Measurements from ENCODE around the gene PPARD.

PPARD gene

DNA sequence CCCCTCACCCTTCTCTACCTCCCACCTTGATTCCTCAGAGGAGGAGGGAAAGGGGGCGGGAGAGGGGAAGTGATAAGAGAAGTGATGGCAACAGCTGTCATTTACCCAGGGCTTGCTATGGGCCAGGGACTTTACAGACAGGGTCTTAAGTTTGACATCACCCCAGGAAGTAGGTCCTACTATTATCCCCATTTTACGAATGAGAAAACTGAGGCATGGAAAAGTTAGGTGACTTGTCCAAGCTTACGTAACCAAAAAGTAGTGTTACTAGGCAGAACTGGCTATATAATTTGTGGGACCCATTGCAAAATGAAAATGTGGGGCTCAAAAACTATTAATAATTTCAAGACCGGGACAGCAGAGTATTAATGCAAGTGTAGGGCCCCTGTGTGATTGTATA, 99.3 kb downstream of the PPARD start:
- DNase-seq (ENCODE audit: low spot score) = no peak

- DNase-seq (ENCODE audit: low spot score) = no peak
Measured at GRCh38 chr6:35442693-35443092, 100.3 kb downstream of the PPARD start.

- no peak for DNase-seq (ENCODE audit: low spot score)
Measured at GRCh38 chr6:35443341-35444030, 101.1 kb downstream of the PPARD start.

DNA sequence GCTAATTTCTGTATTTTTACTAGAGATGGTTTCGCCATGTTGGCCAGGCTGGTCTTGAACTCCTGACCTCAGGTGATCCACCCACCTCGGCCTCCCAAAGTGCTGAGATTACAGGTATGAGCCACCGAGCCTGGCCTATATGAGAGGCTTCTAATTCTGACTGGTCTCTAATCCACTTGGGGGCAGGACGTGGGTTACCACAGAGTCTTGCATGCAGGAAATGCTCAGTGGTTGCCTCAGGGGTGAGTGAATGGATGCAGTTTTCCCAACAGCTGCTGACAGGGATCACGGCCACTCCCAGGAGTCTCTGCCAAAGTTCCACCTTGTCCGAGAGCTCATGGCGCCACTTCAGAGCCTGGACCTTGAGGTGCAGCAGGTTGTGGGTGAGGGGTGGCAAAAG, 103.3 kb downstream of the PPARD start:
- DNase-seq (ENCODE audit: low spot score) = no peak

DNA sequence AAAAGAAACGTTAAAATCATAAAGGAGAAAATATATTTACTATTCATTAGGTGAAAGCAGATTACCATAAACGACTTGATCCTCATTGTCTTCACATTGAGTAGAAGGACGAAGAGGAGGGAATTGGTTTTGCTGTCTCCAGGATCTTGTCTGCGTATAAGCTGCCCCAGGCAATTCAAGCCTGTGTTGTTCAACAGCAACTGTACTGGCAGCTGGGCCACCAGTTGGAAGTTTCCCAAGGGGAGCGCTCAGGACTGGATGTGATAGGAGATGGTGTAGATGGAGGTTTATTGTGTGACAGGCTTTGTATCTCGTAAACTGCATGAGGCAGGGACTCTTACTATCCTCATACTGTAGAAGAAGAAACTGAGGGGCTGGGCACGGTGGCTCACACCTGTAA, 105.8 kb downstream of the PPARD start:
- DNase-seq (ENCODE audit: low spot score) = no peak

DNA sequence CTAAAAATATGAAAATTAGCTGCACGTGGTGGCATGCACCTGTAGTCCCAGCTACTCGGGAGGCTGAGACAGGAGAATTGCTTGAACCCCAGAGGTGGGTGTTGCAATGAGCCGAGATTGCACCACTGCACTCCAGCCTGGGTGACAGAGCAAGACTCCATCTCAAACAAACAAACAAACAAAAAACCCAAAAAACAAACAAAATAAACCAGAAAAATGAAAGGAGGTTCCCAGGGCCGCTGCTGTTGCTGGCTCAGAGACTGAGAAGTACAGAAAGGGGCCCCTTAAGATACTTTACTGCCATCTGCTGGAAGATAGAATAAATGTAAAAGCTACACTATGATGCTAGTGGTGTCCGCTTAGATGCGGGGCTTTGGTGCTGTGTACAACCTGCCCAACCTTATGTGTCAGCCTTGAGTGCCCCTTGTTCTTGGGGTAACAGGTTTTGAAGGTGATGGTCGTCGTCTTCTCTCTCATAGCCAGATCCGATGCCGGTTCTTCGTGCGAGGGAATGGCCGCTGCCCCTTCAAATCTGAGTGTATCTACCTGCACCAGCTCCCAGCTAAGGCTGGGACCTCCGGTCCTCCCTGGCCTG, 107.0 kb downstream of the PPARD start:
- peak; percentile 84 for DNase-seq (ENCODE audit: low spot score)

- no peak for DNase-seq (ENCODE audit: low spot score)
Measured at GRCh38 chr6:35451354-35452182, 109.2 kb downstream of the PPARD start.

DNA sequence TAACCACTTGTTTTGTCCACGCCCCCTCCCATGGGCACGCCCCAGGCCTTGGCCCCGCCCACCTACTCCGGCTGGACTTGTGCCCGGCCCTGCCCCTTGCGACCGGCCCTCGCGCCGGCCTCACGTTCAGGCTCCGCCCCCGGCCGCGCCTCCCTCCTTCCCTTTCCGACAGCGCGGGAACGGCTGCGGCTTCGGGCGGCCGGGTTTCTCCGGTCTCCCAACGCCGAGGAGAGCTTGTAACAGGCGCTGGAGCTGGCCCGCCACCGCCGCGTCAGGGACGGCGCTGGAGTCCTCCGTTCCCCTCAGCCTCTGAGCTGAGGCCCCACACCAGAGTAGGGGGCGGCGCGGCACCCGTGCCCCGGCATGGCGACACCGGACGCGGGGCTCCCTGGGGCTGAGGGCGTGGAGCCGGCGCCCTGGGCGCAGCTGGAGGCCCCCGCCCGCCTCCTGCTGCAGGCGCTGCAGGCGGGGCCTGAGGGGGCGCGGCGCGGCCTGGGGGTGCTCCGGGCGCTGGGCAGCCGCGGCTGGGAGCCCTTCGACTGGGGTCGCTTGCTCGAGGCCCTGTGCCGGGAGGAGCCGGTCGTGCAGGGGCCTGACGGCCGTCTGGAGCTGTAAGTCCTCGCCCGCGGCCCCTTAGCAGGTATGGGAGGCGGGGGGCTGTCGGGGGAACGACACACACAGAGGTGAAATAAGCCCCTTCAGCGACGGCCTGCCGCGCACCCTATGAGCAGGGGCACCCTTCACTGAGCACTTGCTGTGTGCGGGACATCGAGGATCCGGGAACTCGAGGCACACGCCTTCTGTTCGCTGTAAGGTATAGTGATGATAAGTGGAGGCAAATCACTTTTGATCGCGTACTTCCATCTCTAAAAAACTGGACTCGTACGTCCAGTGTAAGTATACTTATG, 110.1 kb downstream of the PPARD start, which contains the start of gene FANCE:
Gene FANCE, plus strand, starts transcription at position 156 of the 908 bp plus-strand sequence. Its CDS starts 208 bp downstream, at position 364.
- DNase-seq (ENCODE audit: low spot score) = peak; percentile 75

DNA sequence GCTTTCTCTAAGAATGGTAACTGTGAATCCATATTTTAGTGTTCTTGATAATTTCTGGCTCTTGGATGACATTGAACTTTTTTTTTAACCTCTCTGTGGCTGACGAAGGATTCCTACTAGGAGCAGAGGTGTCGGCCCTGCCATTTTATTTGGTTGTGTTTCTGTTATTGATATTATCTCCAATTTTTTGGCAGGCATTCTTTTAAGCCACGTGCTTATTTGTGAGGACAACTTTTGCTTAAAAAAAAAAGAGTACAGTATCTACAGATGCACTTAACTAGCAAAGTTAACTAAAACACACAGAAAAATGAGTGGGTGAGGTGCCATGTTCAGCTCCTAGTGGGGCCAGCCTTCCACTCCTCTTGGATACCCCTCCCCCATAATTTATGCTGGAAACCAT, 110.9 kb downstream of the PPARD start:
- DNase-seq (ENCODE audit: low spot score) = no peak

DNA sequence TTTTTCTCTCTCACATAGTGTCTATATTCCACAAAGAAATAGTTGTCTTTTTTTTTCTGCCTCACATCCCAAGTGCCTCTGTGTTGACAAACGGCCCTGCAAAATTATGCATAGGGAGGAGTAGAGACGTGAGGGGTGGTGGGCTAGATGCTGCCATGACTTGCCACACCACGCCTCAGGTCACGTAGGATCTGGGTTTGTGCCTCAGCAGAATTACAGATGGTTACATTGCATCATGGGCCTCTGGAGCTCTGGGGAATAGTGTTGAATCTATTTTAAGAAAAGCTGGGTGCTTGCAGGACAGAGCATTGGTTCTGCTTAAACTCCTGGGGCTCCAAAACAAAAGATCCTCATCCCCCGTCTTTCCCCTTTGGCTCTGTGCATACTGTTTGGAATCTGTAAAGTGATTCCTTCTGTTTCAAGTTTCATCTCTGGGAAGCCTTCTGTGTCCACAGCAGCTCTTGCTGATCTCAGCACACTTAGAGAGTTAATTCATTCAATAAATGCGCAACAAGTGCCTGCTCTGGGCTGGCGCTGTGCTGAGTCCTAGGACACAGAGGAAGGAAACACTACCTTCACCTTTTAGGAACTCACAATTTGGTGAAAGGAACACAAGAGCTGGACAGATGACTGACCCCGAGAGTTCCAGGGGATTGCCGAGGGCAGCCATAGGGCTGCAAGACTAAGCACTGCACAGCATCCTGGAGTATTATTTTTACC, 112.2 kb downstream of the PPARD start:
- no peak for DNase-seq (ENCODE audit: low spot score)

GRCh38 chr6:35457907-35458306, 115.5 kb downstream of the PPARD start:
- DNase-seq (ENCODE audit: low spot score) = no peak

DNA sequence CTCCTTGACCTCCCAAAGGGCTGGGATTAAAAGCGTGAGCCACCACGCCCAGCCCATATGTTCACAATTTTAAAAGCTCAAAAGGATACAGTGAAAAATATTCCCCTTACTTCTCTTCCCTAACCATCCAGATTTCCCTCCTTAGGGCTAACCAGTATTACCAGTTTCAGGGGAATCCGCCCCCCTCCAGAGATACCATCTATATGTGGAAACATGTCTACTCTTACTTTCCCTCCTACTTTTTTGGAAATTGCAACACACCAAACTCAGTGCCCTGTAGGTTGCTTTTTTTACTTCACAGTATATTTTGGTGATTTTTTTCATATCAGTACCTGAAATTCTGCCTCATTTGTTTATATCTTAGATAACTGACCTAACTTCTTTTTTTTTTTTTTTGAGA, 118.9 kb downstream of the PPARD start:
- DNase-seq (ENCODE audit: low spot score) = no peak

- no peak for DNase-seq (ENCODE audit: low spot score)
Measured at GRCh38 chr6:35463292-35463691, 120.9 kb downstream of the PPARD start.

GRCh38 chr6:35465646-35466045, 123.3 kb downstream of the PPARD start:
- DNase-seq (ENCODE audit: low spot score) = no peak

DNA sequence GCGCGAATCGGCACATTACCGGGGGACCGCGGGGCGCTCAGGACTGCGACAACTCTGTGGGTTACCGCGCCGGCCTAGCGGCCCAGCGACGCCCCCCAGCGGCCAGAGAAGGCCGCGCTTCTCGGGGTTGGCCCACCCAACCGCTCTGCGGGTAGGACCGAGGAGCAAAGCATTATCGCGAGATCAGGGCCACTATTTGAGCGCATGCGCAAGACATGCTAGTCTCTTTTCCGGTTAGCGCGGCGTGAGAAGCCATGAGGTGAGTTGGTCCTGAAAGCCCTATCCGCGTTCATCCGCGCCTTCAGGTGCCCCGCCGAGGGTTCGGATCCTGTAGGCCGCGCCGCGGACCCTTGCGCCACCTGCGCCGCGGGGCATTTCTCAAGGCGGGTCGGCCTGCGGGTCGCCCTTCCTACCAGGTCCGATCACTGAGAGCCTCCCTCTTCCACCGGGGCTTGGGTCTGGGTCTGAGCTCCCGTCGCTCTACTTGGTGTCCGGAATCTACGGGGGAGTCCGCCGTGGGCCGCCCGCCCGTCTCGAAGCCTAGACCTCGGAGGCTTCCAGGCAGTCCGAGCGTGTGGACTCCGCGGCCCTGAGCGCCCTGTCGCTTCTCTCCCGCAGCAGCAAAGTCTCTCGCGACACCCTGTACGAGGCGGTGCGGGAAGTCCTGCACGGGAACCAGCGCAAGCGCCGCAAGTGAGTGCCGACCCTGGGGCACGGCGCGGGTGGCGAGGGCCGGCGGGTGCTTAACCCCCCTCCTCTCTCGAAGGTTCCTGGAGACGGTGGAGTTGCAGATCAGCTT, 126.0 kb downstream of the PPARD start, which contains the start of gene RPL10A:
Gene RPL10A, plus strand, starts transcription at position 221 of the 799 bp plus-strand sequence. Its CDS starts 34 bp downstream, at position 255.
- DNase-seq (ENCODE audit: low spot score) = peak; percentile 89

DNA sequence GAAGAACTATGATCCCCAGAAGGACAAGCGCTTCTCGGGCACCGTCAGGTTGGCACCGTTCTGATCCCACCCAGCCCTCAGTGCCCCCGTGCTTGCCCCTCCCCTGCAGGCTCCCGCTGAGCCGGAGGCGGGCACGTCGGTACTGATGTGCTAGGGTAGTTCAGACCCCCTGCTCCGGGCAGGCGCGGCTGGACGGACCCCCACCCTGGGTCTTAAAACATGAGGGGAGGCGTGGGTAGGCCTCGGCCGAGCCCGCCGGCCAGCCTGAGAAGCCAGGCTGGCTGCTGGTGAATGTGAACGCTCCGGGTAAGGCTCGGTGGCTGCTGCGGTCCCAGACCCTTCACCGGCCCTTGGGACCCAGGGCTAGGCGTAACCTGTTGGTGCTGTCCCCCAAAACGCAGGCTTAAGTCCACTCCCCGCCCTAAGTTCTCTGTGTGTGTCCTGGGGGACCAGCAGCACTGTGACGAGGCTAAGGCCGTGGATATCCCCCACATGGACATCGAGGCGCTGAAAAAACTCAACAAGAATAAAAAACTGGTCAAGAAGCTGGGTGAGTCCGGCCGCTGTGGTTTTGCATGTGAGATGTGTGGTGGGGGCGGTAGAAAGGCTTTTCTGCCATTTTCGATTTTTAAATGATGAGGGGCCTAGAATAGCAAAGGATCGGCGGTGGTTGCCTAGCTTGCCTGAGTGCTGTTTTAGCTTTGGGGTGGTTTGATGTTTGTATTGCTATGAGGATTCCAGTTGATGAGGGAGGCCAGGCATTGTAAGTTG, 126.8 kb downstream of the PPARD start:
- no peak for DNase-seq (ENCODE audit: low spot score)

- no peak for DNase-seq (ENCODE audit: low spot score)
Measured at GRCh38 chr6:35469751-35470662, 127.6 kb downstream of the PPARD start.

GRCh38 chr6:35470663-35471120, 128.3 kb downstream of the PPARD start:
- no peak for DNase-seq (ENCODE audit: low spot score)

Data from HuH-7 (cell line).